GDM1 (cell line): ENCODE results near the gene MYRF.

Source experiments
- DNase-seq: peaks from one replicate; lab custom pipeline; 2025; lab: John Stamatoyannopoulos, UW

Gene MYRF

DNA sequence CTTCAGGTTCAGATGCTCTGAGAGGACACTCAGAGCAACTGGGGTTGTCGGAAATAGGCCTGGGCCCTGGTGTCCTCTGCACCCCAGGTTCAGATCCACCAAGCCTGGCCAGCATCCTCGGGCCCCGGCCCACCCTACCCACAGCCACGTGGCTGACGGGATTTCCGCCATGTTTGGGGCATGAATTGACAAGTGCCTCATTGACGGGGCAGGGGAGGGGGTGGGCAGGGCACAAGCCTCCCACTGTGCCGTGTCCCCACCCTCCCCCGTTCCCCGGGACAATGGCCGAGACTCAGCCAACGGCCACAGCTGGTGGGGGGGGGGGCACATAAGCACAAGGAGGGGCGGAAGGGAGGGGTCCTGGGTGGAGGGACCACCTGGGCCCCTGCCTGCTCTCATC lies 8.5 kb downstream of the MYRF start:
- no peak for DNase-seq

- no peak for DNase-seq
These were observed 9.2 kb downstream of the MYRF start for GRCh38 chr11:61761440-61762222.

DNA sequence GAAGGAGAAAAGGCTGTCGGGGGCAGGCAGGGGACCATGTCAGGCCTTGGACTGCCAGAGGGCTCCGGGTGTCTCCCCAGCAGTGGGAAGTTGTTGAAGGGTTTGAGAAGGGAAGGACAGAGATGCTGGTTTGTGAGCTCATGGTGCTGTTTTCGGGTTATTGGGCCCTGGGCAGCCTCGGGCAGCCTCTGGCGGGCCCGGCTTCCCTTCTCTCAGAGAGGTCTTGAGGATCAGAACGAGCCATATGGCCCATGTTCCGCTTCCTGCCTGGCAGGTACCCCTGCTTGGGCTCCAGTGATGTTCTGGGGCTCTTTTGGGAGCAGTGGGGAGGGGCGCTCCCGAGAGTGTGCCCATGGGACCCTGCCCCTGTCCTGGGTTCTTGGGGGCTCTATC lies 9.8 kb downstream of the MYRF start:
- DNase-seq: no peak

GRCh38 chr11:61762798-61763197 lies 10.4 kb downstream of the MYRF start:
- no peak for DNase-seq

GRCh38 chr11:61763930-61764605 lies 11.6 kb downstream of the MYRF start:
- no peak for DNase-seq

- no peak for DNase-seq
These were observed 12.3 kb downstream of the MYRF start for GRCh38 chr11:61764606-61765260.

GRCh38 chr11:61765550-61766253 lies 13.3 kb downstream of the MYRF start:
- DNase-seq: no peak

GRCh38 chr11:61766353-61766841 lies 14.0 kb downstream of the MYRF start:
- DNase-seq: no peak

- DNase-seq: no peak
These were observed 16.1 kb downstream of the MYRF start for GRCh38 chr11:61768376-61769076.

DNA sequence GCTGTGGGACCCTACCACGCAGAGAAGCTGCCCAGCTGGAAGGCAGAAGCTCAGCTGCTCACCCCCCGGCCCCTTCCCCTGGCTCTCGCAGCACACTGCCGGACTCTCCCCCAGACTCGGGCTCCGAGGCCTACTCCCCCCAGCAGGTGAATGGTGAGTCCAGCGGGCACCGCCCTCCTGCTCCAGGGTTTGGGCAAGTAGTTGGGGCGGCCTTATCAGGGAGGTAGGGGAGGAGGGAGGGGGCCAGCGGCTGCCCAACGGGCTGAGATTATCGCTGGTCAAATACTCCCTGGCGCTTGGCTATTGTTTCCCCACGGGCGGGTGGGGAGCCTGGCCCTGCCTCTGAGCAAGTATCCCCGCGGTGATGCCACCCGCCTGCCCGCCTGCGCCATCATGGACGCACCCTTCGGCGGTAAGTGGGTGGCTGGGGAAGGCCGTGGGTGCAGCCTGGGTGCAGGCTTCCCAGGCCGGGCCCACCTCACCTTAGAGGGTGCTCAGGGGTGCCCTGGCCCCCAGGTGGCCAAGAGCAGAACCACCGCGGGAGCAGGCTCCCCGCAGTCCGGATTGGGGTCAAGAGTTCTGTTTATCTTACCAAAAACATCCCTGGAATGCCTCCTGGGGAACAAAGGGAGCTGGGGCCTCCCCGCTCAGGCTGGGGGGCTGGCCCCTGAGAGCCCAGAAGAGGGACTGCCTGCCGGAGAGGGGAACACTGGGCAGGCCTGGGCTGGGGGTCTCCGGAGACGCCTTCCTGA lies 16.9 kb downstream of the MYRF start:
- no peak for DNase-seq

DNA sequence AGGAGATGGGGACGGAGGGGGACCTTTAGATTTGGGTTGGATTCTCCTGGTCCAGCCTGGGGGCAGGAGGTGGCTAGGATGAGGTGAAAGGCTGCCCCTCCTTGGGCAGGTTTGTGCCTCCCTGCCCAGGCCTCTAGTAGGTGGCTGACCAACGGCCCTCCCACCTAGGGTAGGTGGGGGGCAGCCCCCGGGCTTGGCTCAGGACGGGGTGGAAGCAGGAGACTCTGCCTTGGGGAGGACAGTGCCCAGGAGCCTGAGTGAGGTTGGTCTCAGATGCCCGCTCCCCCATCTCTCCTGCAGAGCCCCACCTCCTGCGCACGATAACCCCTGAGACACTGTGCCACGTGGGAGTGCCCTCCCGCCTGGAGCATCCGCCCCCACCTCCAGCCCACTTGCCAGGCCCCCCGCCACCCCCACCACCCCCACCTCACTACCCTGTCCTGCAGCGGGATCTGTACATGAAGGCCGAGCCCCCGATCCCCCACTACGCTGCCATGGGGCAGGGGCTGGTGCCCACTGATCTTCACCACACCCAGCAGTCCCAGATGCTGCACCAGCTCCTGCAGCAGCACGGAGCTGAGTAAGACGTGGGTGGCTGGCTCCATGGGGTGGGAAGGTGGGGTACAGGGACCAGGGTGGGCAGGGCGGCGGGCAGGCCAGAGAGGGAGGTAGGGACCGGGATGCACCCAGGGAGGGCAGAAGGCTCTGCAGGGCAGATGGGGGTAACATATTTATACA lies 17.7 kb downstream of the MYRF start:
- no peak for DNase-seq

DNA sequence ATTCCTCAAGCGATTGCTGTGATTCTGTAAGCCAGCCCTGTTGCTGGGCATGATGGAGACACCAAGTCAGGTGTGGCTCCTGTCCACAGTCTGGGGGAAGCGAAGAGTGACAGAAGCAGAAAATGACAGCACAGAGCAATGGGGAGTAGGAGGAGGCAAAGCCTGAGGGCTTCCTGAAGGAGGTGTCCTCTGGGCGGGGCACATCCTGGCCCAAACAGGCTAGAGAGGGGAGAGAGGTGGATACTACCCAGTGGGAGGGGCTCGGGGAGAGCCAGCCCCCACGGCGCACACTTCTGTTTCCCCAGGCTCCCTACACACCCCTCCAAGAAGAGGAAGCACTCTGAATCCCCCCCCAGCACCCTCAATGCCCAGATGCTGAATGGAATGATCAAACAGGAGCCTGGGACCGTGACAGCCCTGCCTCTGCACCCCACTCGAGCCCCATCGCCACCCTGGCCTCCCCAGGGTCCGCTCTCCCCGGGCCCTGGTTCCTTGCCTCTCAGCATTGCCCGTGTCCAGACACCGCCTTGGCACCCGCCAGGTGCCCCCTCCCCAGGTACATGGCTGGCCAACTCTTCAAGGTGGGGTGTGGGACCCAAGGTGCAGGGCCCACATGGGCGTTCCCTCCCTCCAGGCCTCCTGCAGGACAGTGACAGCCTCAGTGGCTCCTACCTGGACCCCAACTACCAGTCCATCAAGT lies 18.9 kb downstream of the MYRF start:
- no peak for DNase-seq

- DNase-seq: no peak
These were observed 19.6 kb downstream of the MYRF start for GRCh38 chr11:61771985-61772455.

DNA sequence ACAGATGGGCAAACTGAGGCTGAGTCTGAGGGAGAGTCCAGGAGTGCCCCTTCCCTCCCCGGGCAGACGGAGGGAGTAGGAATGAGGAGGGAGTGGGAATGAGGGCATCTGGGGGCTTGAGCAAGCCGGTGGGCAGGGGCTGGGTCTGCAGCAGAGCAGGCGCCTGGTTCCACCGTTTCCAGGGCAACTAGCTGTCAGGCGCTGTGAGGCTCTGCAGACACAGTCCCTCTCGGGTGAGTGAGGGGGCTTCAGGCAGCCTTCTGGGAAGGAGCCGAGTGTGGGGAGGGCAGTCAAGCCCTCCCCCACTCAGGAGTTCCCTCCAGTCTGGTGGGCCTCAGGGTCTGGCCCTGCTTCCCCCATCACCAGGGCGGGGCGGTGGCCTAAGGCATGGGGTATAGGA lies 20.9 kb downstream of the MYRF start:
- DNase-seq: no peak

DNA sequence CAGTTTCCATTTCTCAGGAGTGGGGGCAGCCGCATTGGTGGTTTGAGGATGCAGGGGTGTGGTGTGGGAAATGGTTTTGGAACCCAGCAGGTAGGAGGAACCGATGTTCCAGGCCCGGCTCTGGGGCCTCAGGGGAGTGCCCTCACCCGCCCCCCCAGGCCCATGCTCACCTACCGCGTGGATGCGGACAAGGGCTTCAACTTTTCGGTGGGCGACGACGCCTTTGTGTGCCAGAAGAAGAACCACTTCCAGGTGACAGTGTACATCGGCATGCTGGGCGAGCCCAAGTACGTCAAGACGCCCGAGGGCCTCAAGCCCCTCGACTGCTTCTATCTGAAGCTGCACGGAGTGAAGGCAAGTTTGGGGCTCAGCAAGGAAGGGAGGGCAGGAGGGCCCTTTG lies 21.4 kb downstream of the MYRF start:
- no peak for DNase-seq

DNA sequence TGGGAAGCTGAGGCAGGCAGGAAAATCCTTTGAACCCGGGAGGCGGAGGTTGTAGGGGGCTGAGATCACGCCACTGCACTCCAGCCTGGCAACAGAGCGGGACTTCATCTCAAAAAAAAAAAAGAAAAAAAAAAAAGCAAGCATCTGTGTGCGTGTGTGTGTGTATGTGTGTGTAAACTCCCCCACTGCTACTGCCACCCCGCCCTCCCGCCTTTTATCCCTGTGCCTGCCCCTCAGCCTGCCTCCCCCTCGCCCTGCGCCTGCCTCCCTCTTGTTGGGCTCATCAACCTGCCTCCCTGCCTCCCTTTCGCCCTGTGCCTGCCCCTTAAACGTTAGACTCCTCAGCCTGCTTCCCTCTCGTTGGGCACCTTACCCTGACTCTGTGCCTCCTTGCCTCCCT lies 22.0 kb downstream of the MYRF start:
- no peak for DNase-seq

- DNase-seq: no peak
These were observed 22.7 kb downstream of the MYRF start for GRCh38 chr11:61775106-61775505.

- DNase-seq: no peak
These were observed 23.4 kb downstream of the MYRF start for GRCh38 chr11:61775606-61776554.
